ENCODE results near the gene PAXIP1.

GRCh38 chr7:155038335-155038734 lies 35.4 kb upstream of the PAXIP1 start:
- TF ChIP-seq CEBPB (IDR thresholded peaks at IDR 0.05) (no peak), EP300 (IDR thresholded peaks at IDR 0.05; ENCODE audit: borderline replicate concordance) (no peak), USF1 (IDR thresholded peaks at IDR 0.05) (no peak), MAX (IDR thresholded peaks at IDR 0.05) (no peak), REST (IDR thresholded peaks at IDR 0.05; ENCODE audit: low read depth) (no peak), RAD21 (IDR thresholded peaks at IDR 0.05; ENCODE audit: low read depth) (no peak)
